NCI-H345 (cell line): ENCODE measurements around the gene CTNNA1.
"Not testable (repeated sequence)": the region's sequence is repeated elsewhere in the genome, so short reads cannot be mapped to it uniquely, and the experiment has no call there.

Experiments used
- DNase-seq: peaks from one replicate; lab custom pipeline; 2025; lab: John Stamatoyannopoulos, UW

The CTNNA1 gene, protein sequence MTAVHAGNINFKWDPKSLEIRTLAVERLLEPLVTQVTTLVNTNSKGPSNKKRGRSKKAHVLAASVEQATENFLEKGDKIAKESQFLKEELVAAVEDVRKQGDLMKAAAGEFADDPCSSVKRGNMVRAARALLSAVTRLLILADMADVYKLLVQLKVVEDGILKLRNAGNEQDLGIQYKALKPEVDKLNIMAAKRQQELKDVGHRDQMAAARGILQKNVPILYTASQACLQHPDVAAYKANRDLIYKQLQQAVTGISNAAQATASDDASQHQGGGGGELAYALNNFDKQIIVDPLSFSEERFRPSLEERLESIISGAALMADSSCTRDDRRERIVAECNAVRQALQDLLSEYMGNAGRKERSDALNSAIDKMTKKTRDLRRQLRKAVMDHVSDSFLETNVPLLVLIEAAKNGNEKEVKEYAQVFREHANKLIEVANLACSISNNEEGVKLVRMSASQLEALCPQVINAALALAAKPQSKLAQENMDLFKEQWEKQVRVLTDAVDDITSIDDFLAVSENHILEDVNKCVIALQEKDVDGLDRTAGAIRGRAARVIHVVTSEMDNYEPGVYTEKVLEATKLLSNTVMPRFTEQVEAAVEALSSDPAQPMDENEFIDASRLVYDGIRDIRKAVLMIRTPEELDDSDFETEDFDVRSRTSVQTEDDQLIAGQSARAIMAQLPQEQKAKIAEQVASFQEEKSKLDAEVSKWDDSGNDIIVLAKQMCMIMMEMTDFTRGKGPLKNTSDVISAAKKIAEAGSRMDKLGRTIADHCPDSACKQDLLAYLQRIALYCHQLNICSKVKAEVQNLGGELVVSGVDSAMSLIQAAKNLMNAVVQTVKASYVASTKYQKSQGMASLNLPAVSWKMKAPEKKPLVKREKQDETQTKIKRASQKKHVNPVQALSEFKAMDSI

GRCh38 chr5:138752951-138753793, at the start of gene CTNNA1:
TSS of gene CTNNA1 (plus strand) at chr5:138753425. CDS start at chr5:138781925, 28,500 bp downstream.
- DNase-seq: peak; percentile 84

DNA sequence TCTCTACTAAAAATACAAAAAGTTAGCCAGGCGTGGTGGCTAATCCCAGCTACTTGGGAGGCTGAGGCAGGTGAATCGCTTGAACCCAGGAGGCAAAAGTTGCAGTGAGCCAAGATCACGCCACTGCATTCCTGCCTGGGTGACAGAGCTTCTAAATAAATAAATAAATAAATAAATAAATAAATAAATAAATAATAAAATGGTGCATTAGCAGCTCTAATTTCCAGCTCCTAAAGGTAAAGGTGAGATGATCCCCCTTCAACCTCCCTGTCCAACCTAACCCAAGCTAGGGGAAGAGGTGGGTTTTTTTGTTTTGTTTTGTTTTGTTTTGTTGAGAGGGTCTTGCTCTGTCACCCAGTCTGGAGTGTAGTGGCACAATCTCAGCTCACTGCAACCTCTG, 49.4 kb upstream of the CTNNA1 start:
- DNase-seq: not testable (repeated sequence)

DNA sequence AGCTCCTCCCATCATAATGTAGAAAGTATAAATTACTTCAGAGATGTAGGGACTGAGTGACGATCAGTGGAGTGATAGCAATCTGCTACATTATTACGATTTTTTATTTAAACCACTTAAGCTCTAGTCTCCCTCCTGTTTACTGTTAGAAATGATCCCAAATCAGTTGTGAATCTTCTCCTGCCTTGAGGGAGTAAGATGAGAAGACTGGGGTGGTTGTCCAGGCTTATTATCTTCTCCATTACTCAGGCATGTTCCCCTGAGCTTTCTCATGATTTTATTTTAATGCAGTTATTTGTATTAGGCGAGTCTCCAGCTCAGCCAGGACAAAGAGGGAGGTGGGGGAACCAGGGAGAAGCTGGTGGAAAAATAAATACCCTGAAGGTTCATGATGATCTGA, 48.2 kb upstream of the CTNNA1 start:
- no peak for DNase-seq

DNA sequence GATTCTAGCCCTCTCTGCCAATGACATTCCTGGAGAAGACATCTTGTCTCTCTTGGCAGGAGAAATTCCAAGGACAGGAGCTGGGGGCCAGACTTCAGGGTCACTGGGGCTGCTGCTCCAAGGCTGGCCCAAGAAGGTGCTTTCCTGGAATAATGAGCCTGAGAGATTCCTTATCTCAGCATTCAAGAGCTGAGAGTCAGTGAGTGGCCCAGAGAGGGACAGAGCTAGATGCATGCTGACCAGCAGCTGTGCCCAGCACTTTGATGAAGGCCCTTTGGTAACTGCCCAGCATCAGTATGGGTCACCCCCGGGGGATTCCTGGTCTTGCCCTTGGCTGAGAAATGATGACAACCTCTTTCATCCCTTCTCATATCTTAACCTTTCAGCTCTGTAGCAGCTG, 47.7 kb upstream of the CTNNA1 start:
- no peak for DNase-seq

DNA sequence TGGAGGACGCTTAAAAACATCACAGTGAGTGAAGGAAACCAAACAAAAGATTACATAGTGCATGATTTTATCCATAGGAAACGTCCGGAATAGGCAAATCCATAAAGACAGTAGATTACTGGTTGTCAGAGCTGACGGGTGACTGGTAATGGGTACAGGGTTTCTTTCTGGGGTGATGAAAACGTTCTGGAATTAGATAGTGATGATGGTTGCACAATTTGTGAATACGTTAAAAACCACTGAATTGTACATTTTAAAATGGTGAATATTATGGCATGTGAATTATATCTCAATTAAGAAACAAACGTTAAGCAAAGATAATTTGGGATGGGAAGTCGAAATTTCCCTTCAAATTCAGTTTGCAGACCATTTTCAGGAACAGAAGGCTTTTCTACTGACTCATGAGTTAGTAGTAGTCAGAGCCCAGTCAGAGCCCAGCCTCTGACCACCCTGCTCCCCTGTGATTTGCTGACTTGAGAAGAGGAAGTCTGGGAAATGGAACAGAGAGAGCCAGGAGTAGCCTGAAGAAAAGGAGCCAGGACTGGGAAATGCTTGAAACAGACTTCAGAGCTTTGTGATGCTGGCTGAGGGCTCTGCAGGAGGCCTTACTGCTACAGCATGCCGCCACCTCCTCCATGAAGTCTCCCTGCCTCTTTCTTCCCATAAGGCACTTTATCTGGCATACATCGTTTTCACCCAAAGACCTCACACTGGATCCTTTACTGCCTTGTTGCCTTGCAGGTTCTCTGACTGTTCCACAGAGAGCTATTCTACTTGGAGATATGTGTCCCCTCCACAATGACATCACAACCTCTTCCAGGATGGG, 46.4 kb upstream of the CTNNA1 start:
- DNase-seq: no peak

- DNase-seq: no peak
These were observed 44.4 kb upstream of the CTNNA1 start for GRCh38 chr5:138708791-138709190.

DNA sequence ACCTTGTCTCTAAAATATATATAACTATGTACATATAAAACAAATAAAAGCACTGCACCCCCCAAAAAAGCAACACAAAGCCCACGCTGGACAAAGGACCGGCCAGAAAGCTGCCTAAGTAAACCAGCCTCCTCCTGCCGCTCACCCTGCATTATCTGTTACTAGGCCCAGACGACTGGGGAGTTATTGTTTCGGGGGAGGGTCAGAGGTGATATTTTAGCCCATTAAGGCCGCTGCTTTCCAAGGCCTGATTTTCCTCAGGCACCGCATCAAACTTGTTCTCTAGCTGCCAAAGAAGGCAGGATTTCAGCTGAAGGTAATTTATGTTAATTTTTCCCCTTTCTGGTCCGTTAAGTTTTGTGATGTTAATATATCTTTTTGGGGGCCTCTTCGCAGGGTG, 44.0 kb upstream of the CTNNA1 start:
- DNase-seq: no peak

GRCh38 chr5:138711087-138711486, 42.1 kb upstream of the CTNNA1 start:
- no peak for DNase-seq

DNA sequence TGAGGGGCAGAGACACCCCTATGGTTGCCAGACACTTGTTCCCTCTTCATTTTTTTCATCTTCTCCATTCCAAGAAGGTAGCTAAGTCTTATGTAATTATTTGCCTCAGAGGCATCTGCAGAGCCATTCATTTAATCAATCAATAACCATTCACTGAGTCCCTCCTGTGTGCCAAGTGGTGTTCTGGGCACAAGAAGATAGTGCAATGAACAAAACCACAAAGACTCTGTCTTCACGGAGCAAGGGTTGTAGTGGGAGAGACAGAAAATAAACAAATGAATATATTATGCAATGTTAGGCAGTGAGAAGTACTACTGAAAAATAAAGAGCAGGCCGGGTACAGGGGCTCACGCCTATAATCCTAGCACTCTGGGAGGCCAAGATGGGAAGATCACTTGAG, 41.4 kb upstream of the CTNNA1 start:
- DNase-seq: no peak

DNA sequence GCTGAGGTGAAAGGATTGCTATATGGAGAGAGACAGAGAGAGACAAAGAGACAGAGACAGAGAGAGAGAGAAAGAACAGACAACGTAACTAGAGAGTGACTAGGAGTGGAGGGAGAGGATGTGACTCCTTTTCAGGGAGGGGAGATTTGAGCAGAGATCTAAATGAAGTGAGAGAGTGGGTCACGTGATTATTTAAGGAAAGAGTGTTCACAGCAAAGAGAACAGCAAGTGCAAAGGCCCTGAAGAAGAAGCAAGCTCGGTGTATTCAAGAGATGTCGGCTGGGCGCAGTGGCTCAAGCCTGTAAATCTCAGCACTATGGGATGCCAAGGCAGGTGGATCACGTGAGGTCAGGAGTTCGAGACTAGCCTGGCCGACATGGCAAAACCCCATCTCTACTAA, 40.9 kb upstream of the CTNNA1 start:
- DNase-seq: no peak

- DNase-seq: no peak
These were observed 40.4 kb upstream of the CTNNA1 start for GRCh38 chr5:138712791-138713190.

GRCh38 chr5:138713247-138713646, 40.0 kb upstream of the CTNNA1 start:
- DNase-seq: no peak

DNA sequence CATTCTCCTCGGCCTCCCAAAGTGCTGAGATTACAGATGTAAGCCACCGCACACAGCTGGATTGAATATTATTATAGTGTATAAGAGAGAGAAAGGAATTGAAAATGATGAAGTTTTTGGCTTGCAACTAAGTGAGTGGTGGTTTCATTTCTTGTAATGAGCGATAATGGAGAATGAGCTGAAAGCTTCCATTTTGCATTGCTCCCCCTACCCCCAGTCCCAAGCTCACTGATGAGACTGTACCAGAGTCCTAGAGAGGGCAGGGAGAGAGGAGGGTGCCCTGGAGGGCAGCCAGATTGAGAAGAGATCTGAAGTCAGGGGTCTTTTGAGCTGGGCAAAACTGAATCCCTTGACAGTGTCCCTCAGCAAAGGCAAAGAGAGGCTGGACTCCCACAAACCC, 38.5 kb upstream of the CTNNA1 start:
- DNase-seq: no peak

DNA sequence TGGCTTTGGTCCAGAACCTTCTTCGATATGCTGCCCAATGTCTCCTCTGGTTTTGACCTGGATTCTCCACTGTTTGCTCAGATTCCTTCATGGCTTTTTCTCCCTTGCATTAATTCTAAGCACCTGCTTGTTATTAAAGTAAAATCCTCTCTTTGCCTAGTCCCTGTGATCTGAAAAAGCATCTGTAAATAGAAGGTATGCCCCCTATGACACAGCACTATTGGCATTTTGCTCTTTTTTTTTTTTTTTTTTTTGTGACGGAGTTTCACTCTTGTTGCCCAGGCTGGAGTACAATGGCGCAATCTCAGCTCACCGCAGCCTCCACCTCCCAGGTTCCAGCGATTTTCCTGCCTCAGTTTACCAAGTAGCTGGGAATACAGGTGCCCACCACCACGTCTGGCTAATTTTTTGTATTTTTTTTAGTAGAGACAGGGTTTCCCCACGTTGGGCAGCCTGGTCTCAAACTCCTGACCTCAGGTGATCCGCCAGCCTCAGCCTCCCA, 37.2 kb upstream of the CTNNA1 start:
- DNase-seq: not testable (repeated sequence)

- peak; percentile 89 for DNase-seq
These were observed 36.7 kb upstream of the CTNNA1 start for GRCh38 chr5:138716456-138716924.

DNA sequence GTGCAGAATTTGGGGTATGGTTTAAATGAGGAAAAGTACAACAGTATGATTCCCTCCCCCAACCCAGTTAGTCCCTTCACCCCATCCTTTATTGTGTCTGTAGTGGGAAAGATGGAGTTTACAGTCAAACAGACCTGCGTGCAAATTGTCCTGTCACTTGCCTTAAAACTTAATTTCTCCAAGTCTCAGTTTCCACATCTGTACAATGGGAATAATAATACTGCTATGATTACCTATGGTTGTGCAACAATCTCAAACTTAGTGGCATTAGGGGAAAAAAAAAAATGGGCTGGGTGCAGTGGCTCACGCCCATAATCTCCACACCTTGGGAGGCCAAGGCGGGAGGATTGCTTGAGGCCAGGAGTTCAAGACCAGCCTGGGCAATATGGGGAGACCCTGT, 35.8 kb upstream of the CTNNA1 start:
- no peak for DNase-seq

DNA sequence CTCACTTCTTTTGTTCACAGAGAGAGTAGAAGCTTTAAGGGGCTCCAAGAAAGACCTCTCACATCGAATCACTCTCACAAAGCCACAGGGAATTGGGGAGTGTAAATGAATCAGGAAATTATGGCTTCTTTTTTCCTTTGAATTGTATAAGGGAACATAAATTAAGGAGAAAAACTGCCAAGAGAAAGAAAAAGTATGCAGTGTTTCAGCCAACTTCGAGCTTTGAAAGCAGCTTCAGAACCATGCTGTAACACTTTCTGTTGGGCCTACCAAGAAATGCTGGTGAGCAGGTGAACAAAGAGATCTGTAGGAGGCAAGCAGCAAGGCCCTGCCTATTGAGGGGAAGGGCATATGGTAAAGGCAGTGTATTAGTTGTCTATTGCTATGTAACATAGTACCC, 33.4 kb upstream of the CTNNA1 start:
- DNase-seq: no peak

DNA sequence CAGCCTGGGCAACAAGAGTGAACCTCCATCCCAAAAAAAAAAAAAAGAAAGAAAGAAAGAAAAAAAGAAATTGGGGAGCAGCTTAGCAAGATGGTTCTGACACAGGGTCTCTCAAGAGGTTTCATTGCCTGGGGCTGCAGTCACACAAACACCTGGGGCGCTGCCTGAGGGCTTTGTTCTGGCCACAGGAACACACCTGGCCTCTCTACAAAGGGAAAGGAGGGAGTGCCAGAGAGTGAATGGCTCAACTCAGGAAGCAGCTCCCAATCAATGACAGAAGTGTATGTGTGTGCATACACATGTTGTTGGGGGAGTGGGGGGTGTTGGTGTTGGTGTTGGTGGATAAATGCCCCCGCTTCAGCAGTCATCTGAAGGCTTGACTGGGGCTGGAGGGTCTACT, 32.4 kb upstream of the CTNNA1 start:
- peak; percentile 65 for DNase-seq

DNA sequence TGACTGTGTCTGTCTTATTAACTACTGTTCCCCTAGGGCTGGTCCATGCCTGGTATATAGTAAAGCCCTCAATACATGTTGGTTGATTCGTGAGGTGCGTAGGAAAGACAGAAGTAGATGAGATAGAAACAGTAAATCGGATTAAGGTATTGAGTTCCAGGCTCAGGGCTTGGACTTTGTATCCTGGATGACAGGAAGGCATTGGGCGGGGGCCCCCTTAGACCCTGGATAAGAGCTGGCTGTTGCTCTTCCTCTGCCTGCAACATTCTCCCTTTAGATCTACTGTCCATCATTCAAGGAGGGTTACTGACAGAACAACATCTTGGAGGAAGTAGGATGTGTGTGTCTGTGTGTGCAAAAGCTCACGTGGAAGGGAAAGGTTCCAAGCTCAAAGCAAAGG, 31.2 kb upstream of the CTNNA1 start:
- no peak for DNase-seq

DNA sequence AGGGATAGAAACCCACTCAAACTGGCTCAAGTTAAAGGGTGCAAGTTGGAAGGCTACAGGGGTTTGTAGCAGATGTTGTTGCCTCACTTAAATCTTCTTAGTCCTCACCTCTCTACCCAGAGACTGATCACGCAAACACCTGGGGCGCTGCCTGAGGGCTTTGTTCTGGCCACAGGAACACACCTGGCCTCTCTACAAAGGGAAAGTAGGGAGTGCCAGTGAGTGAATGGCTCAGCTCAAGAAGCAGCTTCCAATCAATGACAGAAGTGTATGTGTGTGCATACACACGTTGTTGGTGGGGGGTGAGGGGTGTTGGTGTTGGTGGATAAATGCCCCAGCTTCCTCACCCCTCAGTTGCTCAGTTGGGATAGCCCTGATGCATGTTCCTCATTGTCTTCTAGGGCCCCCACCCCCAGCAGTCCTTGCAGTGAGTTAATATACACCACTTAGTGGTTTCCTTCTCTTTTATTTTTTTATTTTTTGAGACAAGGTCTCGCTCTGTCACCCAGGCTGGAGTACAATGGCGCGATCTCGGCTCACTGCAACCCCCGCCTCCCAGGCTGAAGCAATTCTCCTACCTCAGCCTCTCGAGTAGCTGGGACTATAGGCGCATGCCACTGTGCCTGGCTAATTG, 30.6 kb upstream of the CTNNA1 start:
- peak; percentile 96 for DNase-seq
